Rectal smooth muscle tissue (tissue), 1 donor: ENCODE results near the gene BCL11A.

Experiments used
- H3K27ac ChIP-seq: one replicate; pipeline ENCODE4 v1.7.0; 2013; ENCODE audit warnings: low read depth, low read length, inconsistent platforms
- H3K27me3 ChIP-seq: one replicate; pipeline ENCODE4 v1.7.0; 2013; ENCODE audit warnings: low read length; ENCODE audit not compliant: control insufficient read depth, insufficient read depth
- H3K36me3 ChIP-seq: one replicate; pipeline ENCODE4 v1.7.0; 2013; ENCODE audit warnings: low read length; ENCODE audit not compliant: control insufficient read depth, insufficient read depth
- H3K4me1 ChIP-seq: one replicate; pipeline ENCODE4 v1.7.0; 2013; ENCODE audit warnings: low read length; ENCODE audit not compliant: control insufficient read depth, insufficient read depth
- H3K4me3 ChIP-seq: one replicate; pipeline ENCODE4 v1.7.0; 2013; ENCODE audit warnings: low read length
- H3K9ac ChIP-seq: one replicate; pipeline ENCODE4 v1.7.0; 2013; ENCODE audit warnings: low read length

The BCL11A gene

GRCh38 chr2:60553495-60554073, at the start of gene BCL11A:
Gene BCL11A (minus strand): TSS chr2:60553654. CDS start chr2:60553270, 384 bp downstream.
- Histone ChIP-seq H3K27ac (peak within 1 kb of the TSS; percentile 85), H3K4me3 (peak within 1 kb of the TSS; percentile 87), H3K9ac (peak within 1 kb of the TSS; percentile 16), H3K36me3 (no peaks in the 10 kb centered on the region), H3K27me3 (no peaks in the 10 kb centered on the region), H3K4me1 (peaks cover 1% of the 10 kb centered on the region)

- Histone ChIP-seq H3K4me1 (no peaks in the 10 kb centered on the region), H3K4me3 (no peak overlapping the region)
Observed at GRCh38 chr2:60602828-60603532, 49.5 kb upstream of the BCL11A start.

GRCh38 chr2:60602388-60602787, 48.9 kb upstream of the BCL11A start:
- no peaks in the 10 kb centered on the region for H3K36me3 ChIP-seq
- no peak overlapping the region for H3K9ac ChIP-seq
- no peaks in the 10 kb centered on the region for H3K27me3 ChIP-seq
- H3K27ac ChIP-seq = no peak overlapping the region
- no peak overlapping the region for H3K4me3 ChIP-seq
- H3K4me1 ChIP-seq = no peaks in the 10 kb centered on the region

More at GRCh38 chr2:60602828-60603532, 49.5 kb upstream of the BCL11A start:
- Histone ChIP-seq H3K27ac (no peak overlapping the region), H3K27me3 (no peaks in the 10 kb centered on the region), H3K9ac (no peak overlapping the region), H3K36me3 (no peaks in the 10 kb centered on the region)

- Histone ChIP-seq H3K36me3 (no peaks in the 10 kb centered on the region), H3K4me1 (no peaks in the 10 kb centered on the region), H3K27me3 (no peaks in the 10 kb centered on the region), H3K9ac (no peak overlapping the region), H3K4me3 (no peak overlapping the region), H3K27ac (no peak overlapping the region)
Observed at GRCh38 chr2:60598271-60598670, 44.8 kb upstream of the BCL11A start.

GRCh38 chr2:60597346-60597745, 43.9 kb upstream of the BCL11A start:
- no peaks in the 10 kb centered on the region for H3K4me1 ChIP-seq

GRCh38 chr2:60596411-60596810, 43.0 kb upstream of the BCL11A start:
- no peak overlapping the region for H3K27ac ChIP-seq
- H3K9ac ChIP-seq = no peak overlapping the region
- H3K4me1 ChIP-seq = no peaks in the 10 kb centered on the region
- H3K36me3 ChIP-seq = no peaks in the 10 kb centered on the region
- no peaks in the 10 kb centered on the region for H3K27me3 ChIP-seq
- H3K4me3 ChIP-seq = no peak overlapping the region

More at GRCh38 chr2:60597346-60597745, 43.9 kb upstream of the BCL11A start:
- no peak overlapping the region for H3K27ac ChIP-seq
- H3K36me3 ChIP-seq = no peaks in the 10 kb centered on the region
- no peak overlapping the region for H3K9ac ChIP-seq
- no peaks in the 10 kb centered on the region for H3K27me3 ChIP-seq
- no peak overlapping the region for H3K4me3 ChIP-seq

GRCh38 chr2:60595953-60596352, 42.5 kb upstream of the BCL11A start:
- no peak overlapping the region for H3K27ac ChIP-seq
- no peaks in the 10 kb centered on the region for H3K4me1 ChIP-seq
- no peaks in the 10 kb centered on the region for H3K36me3 ChIP-seq
- H3K27me3 ChIP-seq = no peaks in the 10 kb centered on the region
- no peak overlapping the region for H3K4me3 ChIP-seq
- H3K9ac ChIP-seq = no peak overlapping the region

- no peak overlapping the region for H3K4me3 ChIP-seq
- H3K4me1 ChIP-seq = no peaks in the 10 kb centered on the region
- no peak overlapping the region for H3K9ac ChIP-seq
- H3K27me3 ChIP-seq = peaks cover 2% of the 10 kb centered on the region
- H3K27ac ChIP-seq = no peak overlapping the region
- H3K36me3 ChIP-seq = no peaks in the 10 kb centered on the region
Observed at GRCh38 chr2:60589104-60589503, 35.6 kb upstream of the BCL11A start.

GRCh38 chr2:60586081-60586480, 32.6 kb upstream of the BCL11A start:
- Histone ChIP-seq H3K27me3 (peaks cover 4% of the 10 kb centered on the region), H3K9ac (no peak overlapping the region), H3K4me3 (no peak overlapping the region), H3K27ac (no peak overlapping the region), H3K36me3 (no peaks in the 10 kb centered on the region), H3K4me1 (no peaks in the 10 kb centered on the region)

- peaks cover 4% of the 10 kb centered on the region for H3K27me3 ChIP-seq
- H3K9ac ChIP-seq = no peak overlapping the region
- no peak overlapping the region for H3K4me3 ChIP-seq
- H3K27ac ChIP-seq = no peak overlapping the region
- H3K36me3 ChIP-seq = no peaks in the 10 kb centered on the region
- no peaks in the 10 kb centered on the region for H3K4me1 ChIP-seq
Observed at GRCh38 chr2:60585276-60585675, 31.8 kb upstream of the BCL11A start.

- H3K27ac ChIP-seq = no peak overlapping the region
- H3K4me1 ChIP-seq = no peaks in the 10 kb centered on the region
- no peaks in the 10 kb centered on the region for H3K36me3 ChIP-seq
- no peak overlapping the region for H3K9ac ChIP-seq
- H3K4me3 ChIP-seq = no peak overlapping the region
- peaks cover 4% of the 10 kb centered on the region for H3K27me3 ChIP-seq
Observed at GRCh38 chr2:60583604-60584003, 30.1 kb upstream of the BCL11A start.

GRCh38 chr2:60581433-60582282, 28.2 kb upstream of the BCL11A start:
- no peak overlapping the region for H3K9ac ChIP-seq
- H3K4me3 ChIP-seq = peak overlapping the region; percentile 48
- peaks cover 4% of the 10 kb centered on the region for H3K27me3 ChIP-seq

More at GRCh38 chr2:60581433-60582282, 28.2 kb upstream of the BCL11A start:
- Histone ChIP-seq H3K27ac (no peak overlapping the region), H3K36me3 (no peaks in the 10 kb centered on the region), H3K4me1 (no peaks in the 10 kb centered on the region)
